ENCODE results near the gene C6orf47.
"Not testable (repeated sequence)": the region's sequence is repeated elsewhere in the genome, so short reads cannot be mapped to it uniquely, and the experiment has no call there.

C6orf47 gene, protein sequence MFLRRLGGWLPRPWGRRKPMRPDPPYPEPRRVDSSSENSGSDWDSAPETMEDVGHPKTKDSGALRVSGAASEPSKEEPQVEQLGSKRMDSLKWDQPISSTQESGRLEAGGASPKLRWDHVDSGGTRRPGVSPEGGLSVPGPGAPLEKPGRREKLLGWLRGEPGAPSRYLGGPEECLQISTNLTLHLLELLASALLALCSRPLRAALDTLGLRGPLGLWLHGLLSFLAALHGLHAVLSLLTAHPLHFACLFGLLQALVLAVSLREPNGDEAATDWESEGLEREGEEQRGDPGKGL

GRCh38 chr6:31660381-31661261, at the start of gene C6orf47:
Gene C6orf47, minus strand, starts transcription at chr6:31660778. Its CDS starts 831 bp downstream, at chr6:31659947.
- Histone ChIP-seq H3K36me3 (replicated peaks; ENCODE audit: low read depth, low read length) (peaks cover 17% of the 10 kb centered on the region), H3K9me3 (ENCODE audit: insufficient read depth, low read length) (peaks cover 3% of the 10 kb centered on the region; the same call in 1 of the 2 replicates), H3K9ac (ENCODE audit: low read length) (peak within 1 kb of the TSS; percentile 99), H3K79me2 (ENCODE audit: low read length) (peaks cover 39% of the 10 kb centered on the region), H3K27me3 (ENCODE audit: low read depth, low read length) (no peaks in the 10 kb centered on the region), H3K4me2 (ENCODE audit: low read length) (peak within 1 kb of the TSS; percentile 100), H3K4me3 (ENCODE audit: low read length) (peak within 1 kb of the TSS; percentile 100), H2AFZ (ENCODE audit: low read depth, low read length) (no peak within 1 kb of the TSS), H3K4me1 (ENCODE audit: low read length) (peaks cover 33% of the 10 kb centered on the region), H4K20me1 (ENCODE audit: insufficient read depth, low read length) (no peaks in the 10 kb centered on the region), H3K27ac (ENCODE audit: low read length) (peak within 1 kb of the TSS; percentile 71)
- TF ChIP-seq CTCF (IDR thresholded peaks at IDR 0.05; ENCODE audit: low read depth, low read length), result no peak
- TF ChIP-seq EZH2phosphoT487 (IDR thresholded peaks at IDR 0.05; ENCODE audit: low read depth), result no peak

DNA sequence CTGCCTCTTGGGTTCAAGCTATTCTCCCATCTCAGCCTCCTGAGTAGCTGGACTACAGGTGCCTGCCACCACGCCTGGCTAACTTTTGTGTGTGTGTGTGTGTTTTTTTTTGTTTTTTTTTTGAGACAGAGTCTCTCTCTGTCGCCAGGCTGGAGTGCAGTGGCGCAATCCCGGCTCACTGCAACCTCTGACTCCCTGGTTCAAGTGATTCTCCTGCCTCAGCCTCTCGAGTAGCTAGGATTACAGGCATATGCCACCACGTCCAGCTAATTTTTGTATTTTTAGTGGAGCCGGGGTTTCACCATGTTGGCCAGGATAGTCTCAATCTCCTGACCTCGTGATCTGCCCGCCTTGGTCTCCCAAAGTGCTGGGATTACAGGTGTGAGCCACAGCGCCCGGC, 48.6 kb upstream of the C6orf47 start:
- not testable (repeated sequence) for H2AFZ ChIP-seq (ENCODE audit: low read depth, low read length); H3K79me2 ChIP-seq (ENCODE audit: low read length); H3K36me3 ChIP-seq (replicated peaks; ENCODE audit: low read depth, low read length); H3K27ac ChIP-seq (ENCODE audit: low read length); H4K20me1 ChIP-seq (ENCODE audit: insufficient read depth, low read length); H3K4me2 ChIP-seq (ENCODE audit: low read length); H3K4me1 ChIP-seq (ENCODE audit: low read length); H3K27me3 ChIP-seq (ENCODE audit: low read depth, low read length); H3K9me3 ChIP-seq (ENCODE audit: insufficient read depth, low read length); H3K9ac ChIP-seq (ENCODE audit: low read length); H3K4me3 ChIP-seq (ENCODE audit: low read length)

DNA sequence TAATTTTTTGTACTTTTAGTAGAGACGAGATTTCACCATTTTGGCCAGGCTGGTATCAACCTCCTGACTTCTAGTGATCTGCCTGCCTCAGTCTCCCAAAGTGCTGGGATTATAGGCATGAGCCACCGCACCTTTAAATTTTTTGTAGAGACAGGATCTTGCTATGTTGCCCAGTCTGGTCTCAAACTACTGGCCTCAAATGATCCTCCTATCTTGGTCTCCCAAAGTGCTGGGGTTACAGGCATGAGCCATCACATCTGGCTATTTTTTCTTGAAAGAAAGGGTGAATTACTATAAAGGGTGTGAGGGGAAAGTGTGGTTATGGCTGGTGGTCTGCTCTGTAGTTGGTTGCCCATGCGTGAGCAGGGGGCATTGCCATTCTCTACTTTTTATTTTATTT, 47.6 kb upstream of the C6orf47 start:
- no peaks in the 10 kb centered on the region for H3K9me3 ChIP-seq (ENCODE audit: insufficient read depth, low read length)
- no peak for TF ChIP-seq CTCF (IDR thresholded peaks at IDR 0.05; ENCODE audit: low read depth, low read length)
- no peak for TF ChIP-seq EZH2phosphoT487 (IDR thresholded peaks at IDR 0.05; ENCODE audit: low read depth)

DNA sequence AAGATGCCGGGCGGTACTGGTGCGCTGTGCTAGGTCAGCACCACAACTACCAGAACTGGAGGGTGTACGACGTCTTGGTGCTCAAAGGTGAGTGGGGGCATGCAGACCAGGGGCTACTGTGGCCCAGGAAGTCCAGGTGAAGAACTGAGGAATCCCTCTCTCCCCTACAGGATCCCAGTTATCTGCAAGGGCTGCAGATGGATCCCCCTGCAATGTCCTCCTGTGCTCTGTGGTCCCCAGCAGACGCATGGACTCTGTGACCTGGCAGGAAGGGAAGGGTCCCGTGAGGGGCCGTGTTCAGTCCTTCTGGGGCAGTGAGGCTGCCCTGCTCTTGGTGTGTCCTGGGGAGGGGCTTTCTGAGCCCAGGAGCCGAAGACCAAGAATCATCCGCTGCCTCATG, 47.1 kb upstream of the C6orf47 start:
- Histone ChIP-seq H3K4me2 (ENCODE audit: low read length) (no peak overlapping the region), H3K27ac (ENCODE audit: low read length) (no peak overlapping the region), H3K27me3 (ENCODE audit: low read depth, low read length) (no peaks in the 10 kb centered on the region), H3K9me3 (ENCODE audit: insufficient read depth, low read length) (no peaks in the 10 kb centered on the region), H3K9ac (ENCODE audit: low read length) (no peak overlapping the region), H3K4me1 (ENCODE audit: low read length) (peaks cover 9% of the 10 kb centered on the region), H4K20me1 (ENCODE audit: insufficient read depth, low read length) (no peaks in the 10 kb centered on the region), H3K36me3 (replicated peaks; ENCODE audit: low read depth, low read length) (no peaks in the 10 kb centered on the region), H2AFZ (ENCODE audit: low read depth, low read length) (no peak overlapping the region), H3K4me3 (ENCODE audit: low read length) (no peak overlapping the region), H3K79me2 (ENCODE audit: low read length) (peaks cover 3% of the 10 kb centered on the region; the same call in 1 of the 2 replicates)
- TF ChIP-seq CTCF (IDR thresholded peaks at IDR 0.05; ENCODE audit: low read depth, low read length) (no peak), EZH2phosphoT487 (IDR thresholded peaks at IDR 0.05; ENCODE audit: low read depth) (no peak)

More for the DNA sequence above, 47.6 kb upstream of the C6orf47 start:
- no peak overlapping the region for H3K27ac ChIP-seq (ENCODE audit: low read length)
- no peak overlapping the region for H3K9ac ChIP-seq (ENCODE audit: low read length)
- H2AFZ ChIP-seq (ENCODE audit: low read depth, low read length), result no peak overlapping the region
- H3K4me1 ChIP-seq (ENCODE audit: low read length), result peaks cover 9% of the 10 kb centered on the region
- no peak overlapping the region for H3K4me3 ChIP-seq (ENCODE audit: low read length)
- H3K36me3 ChIP-seq (replicated peaks; ENCODE audit: low read depth, low read length), result no peaks in the 10 kb centered on the region
- H3K4me2 ChIP-seq (ENCODE audit: low read length), result no peak overlapping the region
- no peaks in the 10 kb centered on the region for H4K20me1 ChIP-seq (ENCODE audit: insufficient read depth, low read length)
- H3K79me2 ChIP-seq (ENCODE audit: low read length), result no peaks in the 10 kb centered on the region
- H3K27me3 ChIP-seq (ENCODE audit: low read depth, low read length), result no peaks in the 10 kb centered on the region
